ENCODE measurements around the gene CANX.
"Not testable (repeated sequence)": the region's sequence is repeated elsewhere in the genome, so short reads cannot be mapped to it uniquely, and the experiment has no call there.

The CANX gene

DNA sequence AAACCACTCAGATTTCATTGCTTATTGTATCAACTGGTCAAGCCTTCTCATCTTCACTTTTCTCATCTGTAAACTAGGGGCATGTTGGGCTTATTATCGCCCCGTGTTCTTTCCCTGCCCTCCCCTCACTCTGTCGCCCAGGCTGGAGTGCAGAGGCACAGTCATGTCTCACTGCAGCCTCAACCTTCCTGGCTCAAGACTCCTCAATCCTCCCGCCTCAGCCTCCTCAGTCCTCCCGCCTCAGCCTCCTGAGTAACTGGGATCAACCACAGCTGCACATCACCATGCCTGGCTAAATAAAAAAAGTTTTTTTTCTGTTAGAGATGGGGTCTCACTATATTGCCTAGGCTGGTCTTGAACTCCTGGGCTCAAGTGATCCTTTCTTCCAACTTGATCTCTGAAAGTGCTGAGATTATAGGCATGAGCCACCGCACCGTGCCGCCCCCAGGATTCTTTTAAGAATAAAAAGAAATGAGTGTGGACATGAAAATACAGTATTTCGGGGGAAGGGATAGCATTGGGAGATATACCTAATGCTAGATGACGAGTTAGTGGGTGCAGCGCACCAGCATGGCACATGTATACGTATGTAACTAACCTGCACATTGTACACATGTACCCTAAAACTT is 35.9 kb downstream of the CANX start:
- H3K4me3 ChIP-seq (ENCODE audit: low read length, poor library complexity, severe bottlenecking): peak overlapping the region; percentile 84
- H3K4me1 ChIP-seq (ENCODE audit: insufficient read depth, low read length, poor library complexity, severe bottlenecking): peaks cover 11% of the 10 kb centered on the region

DNA sequence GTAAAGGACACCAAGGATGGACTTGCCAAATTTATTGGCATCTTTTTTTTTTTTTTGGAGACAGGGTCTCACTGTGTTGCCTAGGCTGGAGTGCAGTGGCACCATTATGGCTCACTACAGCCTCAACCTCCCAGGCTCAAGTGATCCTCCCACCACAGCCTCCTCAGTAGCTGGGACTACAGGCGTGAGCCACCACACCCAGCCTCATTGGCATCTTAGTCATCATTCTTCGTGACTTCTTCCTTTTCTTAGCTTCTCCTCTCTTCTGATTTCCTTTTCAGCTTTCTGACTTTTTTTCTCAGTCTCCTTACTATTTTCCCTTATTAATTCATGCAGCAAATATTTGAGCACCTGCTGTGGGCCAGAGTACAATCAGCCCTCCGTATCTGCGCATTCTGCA is 40.0 kb downstream of the CANX start:
- H3K4me1 ChIP-seq (ENCODE audit: insufficient read depth, low read length, poor library complexity, severe bottlenecking): peaks cover 9% of the 10 kb centered on the region
- H3K36me3 ChIP-seq (ENCODE audit: insufficient read depth, low read length): no peaks in the 10 kb centered on the region
- no peaks in the 10 kb centered on the region for H3F3A ChIP-seq (ENCODE audit: low read depth)
- H4K20me1 ChIP-seq (ENCODE audit: insufficient read depth, low read length, poor library complexity, severe bottlenecking): peaks cover 34% of the 10 kb centered on the region
- TF ChIP-seq CTCF (conservative IDR thresholded peaks at IDR 0.05; ENCODE audit: low read length) (no peak), EZH2phosphoT487 (IDR thresholded peaks at IDR 0.05; ENCODE audit: borderline replicate concordance) (no peak)
- no peak overlapping the region for H3K9ac ChIP-seq (ENCODE audit: low read depth, low read length, poor library complexity, severe bottlenecking)
- no peak overlapping the region for H3K4me3 ChIP-seq (ENCODE audit: low read length, poor library complexity, severe bottlenecking)
- peak overlapping the region; percentile 57 for H3K4me2 ChIP-seq (ENCODE audit: low read depth, low read length, poor library complexity, severe bottlenecking)
- no peaks in the 10 kb centered on the region for H3K27me3 ChIP-seq (ENCODE audit: insufficient read depth, low read length, poor library complexity, severe bottlenecking)
- no peak overlapping the region for H2AFZ ChIP-seq (ENCODE audit: low read length)
- H3K9me2 ChIP-seq (replicated peaks; ENCODE audit: low read depth, low read length): no peaks in the 10 kb centered on the region
- no peaks in the 10 kb centered on the region for H3K9me3 ChIP-seq (ENCODE audit: insufficient read depth, low read depth, low read length)
- peaks cover 83% of the 10 kb centered on the region for H3K79me2 ChIP-seq (ENCODE audit: insufficient read depth, low read length)

More for the DNA sequence above, 35.9 kb downstream of the CANX start:
- Histone ChIP-seq H3K4me2 (ENCODE audit: low read depth, low read length, poor library complexity, severe bottlenecking) (peak overlapping the region; percentile 90), H3K79me2 (ENCODE audit: insufficient read depth, low read length) (peaks cover 66% of the 10 kb centered on the region), H3F3A (ENCODE audit: low read depth) (no peaks in the 10 kb centered on the region; the same call in 1 of the 2 replicates), H3K9me2 (replicated peaks; ENCODE audit: low read depth, low read length) (no peaks in the 10 kb centered on the region), H3K9ac (ENCODE audit: low read depth, low read length, poor library complexity, severe bottlenecking) (peak overlapping the region; percentile 83), H4K20me1 (ENCODE audit: insufficient read depth, low read length, poor library complexity, severe bottlenecking) (peaks cover 41% of the 10 kb centered on the region), H3K9me3 (ENCODE audit: insufficient read depth, low read depth, low read length) (no peaks in the 10 kb centered on the region), H3K36me3 (ENCODE audit: insufficient read depth, low read length) (peaks cover 13% of the 10 kb centered on the region; the same call in 1 of the 2 replicates), H2AFZ (ENCODE audit: low read length) (no peak overlapping the region), H3K27me3 (ENCODE audit: insufficient read depth, low read length, poor library complexity, severe bottlenecking) (no peaks in the 10 kb centered on the region)
- TF ChIP-seq EZH2phosphoT487 (IDR thresholded peaks at IDR 0.05; ENCODE audit: borderline replicate concordance) (no peak), CTCF (conservative IDR thresholded peaks at IDR 0.05; ENCODE audit: low read length) (no peak)

GRCh38 chr5:179744106-179744505 is 45.3 kb downstream of the CANX start:
- not testable (repeated sequence) for H2AFZ ChIP-seq (ENCODE audit: low read length); H3F3A ChIP-seq (ENCODE audit: low read depth); H3K36me3 ChIP-seq (ENCODE audit: insufficient read depth, low read length); H3K9ac ChIP-seq (ENCODE audit: low read depth, low read length, poor library complexity, severe bottlenecking); H4K20me1 ChIP-seq (ENCODE audit: insufficient read depth, low read length, poor library complexity, severe bottlenecking); H3K9me3 ChIP-seq (ENCODE audit: insufficient read depth, low read depth, low read length); H3K4me3 ChIP-seq (ENCODE audit: low read length, poor library complexity, severe bottlenecking); H3K27me3 ChIP-seq (ENCODE audit: insufficient read depth, low read length, poor library complexity, severe bottlenecking); H3K4me1 ChIP-seq (ENCODE audit: insufficient read depth, low read length, poor library complexity, severe bottlenecking); H3K4me2 ChIP-seq (ENCODE audit: low read depth, low read length, poor library complexity, severe bottlenecking); H3K9me2 ChIP-seq (replicated peaks; ENCODE audit: low read depth, low read length)
- peaks cover 65% of the 10 kb centered on the region for H3K79me2 ChIP-seq (ENCODE audit: insufficient read depth, low read length)

DNA sequence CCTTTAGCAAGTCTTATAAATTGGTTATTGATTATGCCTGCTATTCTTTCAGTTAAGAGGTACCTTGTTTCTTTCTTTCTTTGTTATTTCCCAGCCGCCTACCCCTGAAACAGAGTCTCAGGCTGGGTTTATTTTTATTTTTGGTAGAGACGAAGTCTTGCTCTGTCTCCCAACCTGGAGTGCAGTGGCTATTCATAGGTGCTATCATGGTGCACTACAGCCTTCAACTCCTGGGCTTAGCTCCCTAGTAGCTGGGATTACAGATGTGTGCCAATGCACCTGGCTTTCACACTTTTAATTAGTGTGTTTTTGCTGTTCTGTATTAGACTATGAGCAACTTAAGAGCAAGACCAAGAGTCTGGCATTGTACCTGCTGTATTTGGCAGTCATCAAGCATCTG is 48.1 kb downstream of the CANX start:
- Histone ChIP-seq H3K27me3 (ENCODE audit: insufficient read depth, low read length, poor library complexity, severe bottlenecking) (no peaks in the 10 kb centered on the region), H2AFZ (ENCODE audit: low read length) (no peak overlapping the region), H3K4me2 (ENCODE audit: low read depth, low read length, poor library complexity, severe bottlenecking) (no peak overlapping the region), H3K9me3 (ENCODE audit: insufficient read depth, low read depth, low read length) (no peaks in the 10 kb centered on the region), H3K9me2 (replicated peaks; ENCODE audit: low read depth, low read length) (no peaks in the 10 kb centered on the region), H3K4me1 (ENCODE audit: insufficient read depth, low read length, poor library complexity, severe bottlenecking) (no peaks in the 10 kb centered on the region), H3K9ac (ENCODE audit: low read depth, low read length, poor library complexity, severe bottlenecking) (no peak overlapping the region), H4K20me1 (ENCODE audit: insufficient read depth, low read length, poor library complexity, severe bottlenecking) (no peaks in the 10 kb centered on the region), H3K4me3 (ENCODE audit: low read length, poor library complexity, severe bottlenecking) (no peak overlapping the region), H3F3A (ENCODE audit: low read depth) (no peaks in the 10 kb centered on the region), H3K79me2 (ENCODE audit: insufficient read depth, low read length) (peaks cover 65% of the 10 kb centered on the region; the same call in 1 of the 2 replicates), H3K36me3 (ENCODE audit: insufficient read depth, low read length) (no peaks in the 10 kb centered on the region)
- TF ChIP-seq CTCF (conservative IDR thresholded peaks at IDR 0.05; ENCODE audit: low read length) (no peak), EZH2phosphoT487 (IDR thresholded peaks at IDR 0.05; ENCODE audit: borderline replicate concordance) (no peak)

All from Loucy (cell line).